ENCODE measurements around the gene SOX21.

Gene SOX21

GRCh38 chr13:94712812-94713560 lies 641 bp upstream of the SOX21 start:
- H3K4me1 Mint-ChIP-seq (ENCODE audit: low read depth): peaks cover 20% of the 10 kb centered on the region
- H3K27me3 Mint-ChIP-seq: peaks cover 74% of the 10 kb centered on the region
- peak overlapping the region; percentile 66 for H3K4me3 Mint-ChIP-seq
- H3K36me3 Mint-ChIP-seq (ENCODE audit: low read depth): no peaks in the 10 kb centered on the region
- DNase-seq: no peak
- peaks cover 8% of the 10 kb centered on the region for H3K9me3 Mint-ChIP-seq
- peak overlapping the region; percentile 73 for H3K27ac Mint-ChIP-seq

DNA sequence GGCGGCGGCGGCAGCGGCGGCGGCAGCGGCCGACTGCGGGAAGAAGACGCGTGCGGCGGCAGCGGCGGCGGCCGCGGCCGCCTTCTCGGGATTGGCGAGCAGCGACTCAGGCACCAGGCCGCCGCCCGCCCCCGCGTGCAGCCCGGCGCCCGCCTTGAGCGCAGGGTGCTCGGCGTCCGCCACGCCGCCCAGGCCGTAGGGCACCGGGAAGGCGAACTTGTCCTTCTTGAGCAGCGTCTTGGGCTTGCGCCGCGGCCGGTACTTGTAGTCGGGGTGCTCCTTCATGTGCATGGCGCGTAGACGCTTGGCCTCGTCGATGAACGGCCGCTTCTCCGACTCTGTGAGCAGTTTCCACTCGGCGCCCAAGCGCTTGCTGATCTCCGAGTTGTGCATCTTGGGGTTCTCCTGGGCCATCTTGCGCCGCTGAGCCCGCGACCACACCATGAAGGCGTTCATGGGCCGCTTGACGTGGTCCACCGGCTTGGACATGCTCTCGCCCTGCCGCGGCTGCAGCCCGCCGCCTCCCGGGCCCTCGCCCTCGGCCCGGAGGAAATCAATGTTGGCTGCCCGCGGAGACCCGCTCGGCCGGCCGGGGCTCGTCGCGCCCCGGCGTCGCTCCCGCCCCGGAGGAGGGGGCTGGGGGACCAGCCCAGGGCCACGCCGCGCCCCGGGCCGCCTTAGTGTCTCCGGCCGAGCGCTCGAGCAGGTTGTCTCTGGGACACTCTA lies 621 bp downstream of the SOX21 start:
- Mint-ChIP-seq H3K36me3 (ENCODE audit: low read depth) (no peaks in the 10 kb centered on the region), H3K27me3 (peaks cover 82% of the 10 kb centered on the region), H3K27ac (no peak overlapping the region), H3K4me1 (ENCODE audit: low read depth) (peaks cover 26% of the 10 kb centered on the region), H3K9me3 (peaks cover 8% of the 10 kb centered on the region), H3K4me3 (peak overlapping the region; percentile 66)
- peak; percentile 61 for DNase-seq

DNA sequence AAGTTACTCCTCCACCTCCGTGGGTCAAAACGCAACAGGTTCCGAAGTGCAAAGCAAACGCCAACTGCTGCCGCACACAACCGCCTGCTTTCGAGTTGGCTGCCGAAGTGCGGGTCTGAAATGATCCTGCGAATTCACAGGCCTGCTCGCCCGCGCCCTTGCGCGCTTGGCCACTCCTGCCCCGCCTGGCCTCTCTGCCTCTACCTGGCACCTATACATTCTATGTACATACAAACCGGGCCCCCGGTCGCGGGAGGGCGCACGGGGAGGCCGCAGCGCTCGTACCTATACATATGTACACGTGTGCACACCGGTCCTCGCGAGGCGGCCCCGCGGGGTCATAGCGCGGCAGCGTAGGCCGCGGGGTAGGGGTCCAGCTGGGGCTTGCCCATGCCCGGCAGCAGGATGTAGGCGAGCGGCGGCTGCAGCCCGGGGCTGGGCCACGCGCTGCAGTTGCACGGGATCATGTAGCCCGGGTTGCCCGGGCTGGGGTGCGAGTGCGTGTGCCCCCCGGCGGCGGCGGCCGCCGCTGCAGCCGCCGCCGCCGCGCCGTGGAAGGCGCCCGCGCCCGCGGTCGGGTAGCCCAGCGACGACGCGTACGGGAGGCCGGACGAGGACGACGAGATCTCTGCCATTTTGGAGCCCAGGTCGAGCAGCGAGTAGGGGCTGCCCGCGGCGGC lies 1.3 kb downstream of the SOX21 start:
- peaks cover 8% of the 10 kb centered on the region for H3K9me3 Mint-ChIP-seq
- H3K4me1 Mint-ChIP-seq (ENCODE audit: low read depth): peaks cover 26% of the 10 kb centered on the region
- peaks cover 82% of the 10 kb centered on the region for H3K27me3 Mint-ChIP-seq
- H3K36me3 Mint-ChIP-seq (ENCODE audit: low read depth): no peaks in the 10 kb centered on the region
- peak; percentile 50 for DNase-seq
- H3K27ac Mint-ChIP-seq: no peak overlapping the region
- H3K4me3 Mint-ChIP-seq: peak overlapping the region; percentile 25

DNA sequence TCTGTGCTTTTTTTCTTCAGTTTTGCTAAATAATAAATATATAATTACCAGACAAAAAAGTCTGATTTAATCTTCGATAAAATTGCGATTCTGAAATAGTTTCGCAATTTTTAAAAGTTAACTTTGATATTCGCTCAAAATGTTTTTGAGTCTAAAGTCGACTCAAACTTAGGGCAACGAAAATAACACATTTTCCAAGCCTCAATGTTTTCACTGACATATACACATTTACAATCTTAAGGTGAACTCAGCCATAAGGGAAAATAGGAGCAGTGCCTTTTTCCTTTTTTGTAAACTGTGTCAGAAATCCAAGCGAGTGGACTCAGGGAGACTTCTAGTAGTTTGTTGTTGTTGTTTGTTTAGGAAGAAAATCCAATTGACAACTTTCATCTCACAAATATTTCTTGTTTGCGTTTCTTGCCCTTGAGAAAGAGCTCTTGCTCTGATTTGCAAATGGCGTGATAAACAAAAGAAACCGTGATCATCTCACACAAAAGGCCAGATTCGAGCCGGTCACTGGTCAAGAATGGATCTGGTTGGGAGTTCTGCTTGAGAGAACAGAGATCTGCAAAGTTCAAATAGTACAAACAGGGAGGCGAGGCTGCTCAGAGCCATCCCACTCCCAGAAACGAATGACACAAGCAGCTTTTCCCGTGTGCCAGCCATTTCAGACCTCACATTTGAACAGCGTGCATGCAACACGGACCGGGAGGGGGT lies 2.1 kb downstream of the SOX21 start:
- peaks cover 82% of the 10 kb centered on the region for H3K27me3 Mint-ChIP-seq
- H3K4me1 Mint-ChIP-seq (ENCODE audit: low read depth): peaks cover 26% of the 10 kb centered on the region
- no peak overlapping the region for H3K27ac Mint-ChIP-seq
- peak overlapping the region; percentile 13 for H3K4me3 Mint-ChIP-seq
- DNase-seq: no peak
- peaks cover 8% of the 10 kb centered on the region for H3K9me3 Mint-ChIP-seq
- H3K36me3 Mint-ChIP-seq (ENCODE audit: low read depth): no peaks in the 10 kb centered on the region

DNA sequence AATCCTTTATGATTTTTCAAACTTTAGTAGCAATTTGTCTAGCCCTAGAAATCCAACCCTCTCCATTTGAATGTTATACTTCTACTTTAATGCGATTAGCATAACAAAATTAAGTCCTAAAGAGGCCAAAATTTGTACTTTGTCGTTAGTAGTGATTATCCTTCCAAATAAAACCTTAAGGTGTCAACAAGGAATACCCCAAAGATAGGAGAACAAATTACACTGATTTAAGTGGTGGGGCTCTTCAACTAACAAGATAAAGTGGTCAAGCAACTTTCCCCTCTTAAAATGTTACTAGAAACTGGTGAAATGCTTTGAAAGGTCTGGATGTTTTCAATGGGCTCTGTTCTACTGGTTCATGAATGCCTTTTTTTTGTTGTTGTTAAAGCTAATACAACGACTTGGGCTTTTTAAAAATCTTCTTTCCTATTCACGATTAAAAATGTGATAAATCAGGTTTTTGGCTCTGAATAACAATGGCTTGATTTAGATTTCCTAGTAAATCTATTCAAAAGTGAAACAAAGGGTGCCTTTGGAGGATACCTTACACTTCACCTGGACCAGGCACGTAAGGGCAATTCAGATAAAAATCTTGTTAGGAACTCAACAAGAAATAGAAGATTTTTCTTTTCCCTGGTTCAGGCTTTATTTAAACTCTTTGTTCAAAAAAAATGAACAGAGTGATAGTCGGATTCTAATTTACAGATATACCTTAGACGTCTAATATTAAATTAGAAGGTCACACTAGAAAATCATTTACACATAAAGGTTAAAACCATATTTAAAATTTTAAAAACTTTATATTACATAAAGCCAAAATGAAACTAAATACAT lies 3.1 kb downstream of the SOX21 start:
- H3K36me3 Mint-ChIP-seq (ENCODE audit: low read depth): no peaks in the 10 kb centered on the region
- H3K27me3 Mint-ChIP-seq: peaks cover 83% of the 10 kb centered on the region
- peaks cover 31% of the 10 kb centered on the region for H3K4me1 Mint-ChIP-seq (ENCODE audit: low read depth)
- H3K27ac Mint-ChIP-seq: peak overlapping the region; percentile 22
- H3K9me3 Mint-ChIP-seq: peaks cover 8% of the 10 kb centered on the region
- no peak for DNase-seq
- H3K4me3 Mint-ChIP-seq: no peak overlapping the region

GRCh38 chr13:94708031-94708859 lies 4.1 kb downstream of the SOX21 start:
- peak; percentile 33 for DNase-seq
- peaks cover 8% of the 10 kb centered on the region for H3K9me3 Mint-ChIP-seq
- no peak overlapping the region for H3K4me3 Mint-ChIP-seq
- no peak overlapping the region for H3K27ac Mint-ChIP-seq
- peaks cover 33% of the 10 kb centered on the region for H3K4me1 Mint-ChIP-seq (ENCODE audit: low read depth)
- H3K27me3 Mint-ChIP-seq: peaks cover 84% of the 10 kb centered on the region
- H3K36me3 Mint-ChIP-seq (ENCODE audit: low read depth): no peaks in the 10 kb centered on the region

- Mint-ChIP-seq H3K27ac (peak overlapping the region; percentile 26), H3K36me3 (ENCODE audit: low read depth) (no peaks in the 10 kb centered on the region), H3K4me1 (ENCODE audit: low read depth) (peaks cover 32% of the 10 kb centered on the region), H3K4me3 (peak overlapping the region; percentile 32), H3K27me3 (peaks cover 90% of the 10 kb centered on the region), H3K9me3 (peaks cover 8% of the 10 kb centered on the region)
- DNase-seq: peak; percentile 37
These were observed 4.8 kb downstream of the SOX21 start for GRCh38 chr13:94707400-94708021.

GRCh38 chr13:94706843-94707399 lies 5.4 kb downstream of the SOX21 start:
- no peak for DNase-seq
- Mint-ChIP-seq H3K27ac (no peak overlapping the region), H3K9me3 (peaks cover 8% of the 10 kb centered on the region), H3K36me3 (ENCODE audit: low read depth) (no peaks in the 10 kb centered on the region), H3K27me3 (peaks cover 91% of the 10 kb centered on the region), H3K4me3 (no peak overlapping the region), H3K4me1 (ENCODE audit: low read depth) (peaks cover 28% of the 10 kb centered on the region)

DNA sequence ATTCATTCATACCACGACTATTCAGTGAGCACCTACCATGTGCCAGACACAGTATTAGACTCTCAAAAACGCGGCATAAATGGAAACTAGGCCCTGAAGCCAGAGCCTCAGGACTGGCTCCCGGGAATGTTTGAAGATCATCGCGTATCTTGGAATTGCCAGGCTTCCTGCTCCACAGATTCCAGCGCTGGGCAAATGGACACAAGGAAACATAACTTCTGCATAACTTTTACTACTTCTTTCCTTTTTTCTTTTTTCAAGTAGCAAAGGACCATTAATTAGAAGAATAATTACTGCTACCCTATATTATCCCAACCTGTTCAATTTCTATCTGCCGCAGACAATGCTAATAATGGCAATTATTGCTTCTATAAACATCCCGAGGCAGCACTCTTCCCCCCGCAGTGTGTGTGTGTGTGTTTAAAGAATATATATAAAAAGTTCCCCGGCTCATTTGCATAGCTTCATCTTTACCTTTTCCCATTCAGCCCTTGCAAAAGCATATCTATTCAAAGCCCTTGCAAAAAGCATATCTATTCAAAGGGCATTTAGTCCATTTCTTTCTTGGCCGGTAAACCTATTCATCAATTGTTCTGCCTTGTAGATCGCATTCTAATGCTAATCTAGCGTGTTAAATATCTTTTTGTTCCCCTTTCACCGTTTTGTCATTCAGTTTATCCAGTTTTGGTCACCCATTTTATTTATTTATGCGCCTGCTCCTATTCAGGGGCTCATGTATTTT lies 6.1 kb downstream of the SOX21 start:
- Mint-ChIP-seq H3K9me3 (peaks cover 8% of the 10 kb centered on the region), H3K36me3 (ENCODE audit: low read depth) (no peaks in the 10 kb centered on the region), H3K27ac (no peak overlapping the region), H3K4me3 (no peak overlapping the region), H3K4me1 (ENCODE audit: low read depth) (peaks cover 26% of the 10 kb centered on the region), H3K27me3 (peaks cover 95% of the 10 kb centered on the region)
- DNase-seq: no peak

DNA sequence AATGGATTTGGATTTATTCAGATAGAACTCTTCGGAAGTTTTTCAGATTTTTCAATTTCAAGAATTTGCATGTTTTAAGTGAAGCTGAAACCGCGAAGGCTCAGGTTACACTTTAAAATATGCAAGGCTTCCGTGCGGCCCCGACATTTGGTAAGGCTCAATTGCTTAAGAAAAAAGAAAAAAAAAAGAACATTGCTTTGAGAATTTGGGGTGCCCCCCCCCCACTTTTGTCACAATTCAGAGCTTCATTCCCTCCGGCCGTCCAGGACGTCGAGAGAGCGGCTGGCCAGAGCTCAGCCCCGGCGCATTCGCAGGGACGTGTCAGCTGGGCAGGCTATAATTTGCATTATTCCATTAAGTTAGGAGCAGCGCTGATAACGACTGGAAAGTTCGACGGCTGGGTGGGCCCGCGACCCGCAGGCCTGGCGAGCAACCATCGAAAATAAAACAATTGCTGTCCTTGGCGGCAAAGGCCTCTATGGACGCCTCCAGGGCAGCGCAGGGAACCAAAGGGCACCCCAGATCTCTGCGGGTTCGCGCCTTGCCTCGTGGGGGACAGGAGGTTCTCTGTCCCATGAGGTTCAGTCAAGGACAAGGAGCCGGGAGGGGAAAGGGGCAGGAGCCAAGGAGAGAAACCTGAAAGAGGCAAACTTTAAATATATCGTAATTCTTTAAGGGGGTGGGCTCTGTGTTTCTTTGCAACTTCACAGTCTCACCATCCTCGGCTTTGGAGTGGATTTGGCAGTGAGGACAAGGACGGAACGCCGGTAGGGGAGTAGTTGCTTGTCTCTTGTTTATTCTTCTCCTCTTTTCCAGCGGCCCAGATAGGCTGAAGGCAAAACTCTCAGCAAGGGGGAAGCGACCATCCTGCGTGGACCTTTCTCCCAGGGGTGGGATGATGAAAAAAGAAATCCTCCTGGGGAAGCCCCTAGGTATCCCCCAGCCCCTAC lies 7.0 kb downstream of the SOX21 start:
- H3K36me3 Mint-ChIP-seq (ENCODE audit: low read depth): no peaks in the 10 kb centered on the region
- H3K4me1 Mint-ChIP-seq (ENCODE audit: low read depth): peaks cover 20% of the 10 kb centered on the region
- no peak overlapping the region for H3K27ac Mint-ChIP-seq
- H3K4me3 Mint-ChIP-seq: no peak overlapping the region
- H3K9me3 Mint-ChIP-seq: peaks cover 8% of the 10 kb centered on the region
- DNase-seq: no peak
- H3K27me3 Mint-ChIP-seq: peaks cover 97% of the 10 kb centered on the region

GRCh38 chr13:94704377-94705080 lies 7.8 kb downstream of the SOX21 start:
- peaks cover 99% of the 10 kb centered on the region for H3K27me3 Mint-ChIP-seq
- H3K4me3 Mint-ChIP-seq: no peak overlapping the region
- H3K4me1 Mint-ChIP-seq (ENCODE audit: low read depth): peaks cover 17% of the 10 kb centered on the region

More at GRCh38 chr13:94704377-94705080, 7.8 kb downstream of the SOX21 start:
- Mint-ChIP-seq H3K36me3 (ENCODE audit: low read depth) (no peaks in the 10 kb centered on the region), H3K27ac (no peak overlapping the region), H3K9me3 (peaks cover 8% of the 10 kb centered on the region)
- no peak for DNase-seq

Data from activated T-cell treated with anti-CD3 and anti-CD28 coated beads, Interleukin-2, amount 50 U/mL, for 24 hours (primary cell).